ENCODE measurements around the gene MYOM1. TPM values are rescaled to one million over a fixed set of nuclear protein-coding genes. Genes with fewer than 3 reads are reported as not detected.

Gene MYOM1
- total and polyA plus RNA-seq, 2 donors (not counting 3 experiments of a cell fraction or from before 2014, with no cell fraction given) = 0.08 TPM; not detected in 1

- H3K36me3 ChIP-seq (ENCODE audit: control insufficient read depth in 2 of 2, extremely low read depth in 1 of 2, insufficient read depth in 2 of 2, low read length in 2 of 2) = no peaks in the 10 kb centered on the region
- H3K4me3 ChIP-seq (replicated peaks in 1 of 3; ENCODE audit: insufficient read depth in 1 of 3, low read depth in 1 of 3, low read length in 3 of 3) = no peak overlapping the region
- TF ChIP-seq EZH2 (IDR thresholded peaks at IDR 0.05; ENCODE audit: borderline replicate concordance, low read depth, low read length, severe bottlenecking) = no peak
- TF ChIP-seq MAX (IDR thresholded peaks at IDR 0.05; ENCODE audit: insufficient read depth, insufficient read length) = no peak
- TF ChIP-seq FOS (IDR thresholded peaks at IDR 0.05; ENCODE audit: borderline replicate concordance, insufficient read depth, low read length) = no peak
- no peak for TF ChIP-seq JUN (IDR thresholded peaks at IDR 0.05; ENCODE audit: borderline replicate concordance, insufficient read depth, insufficient read length, low read depth)
- TF ChIP-seq CTCF (IDR thresholded peaks at IDR 0.05; ENCODE audit: extremely low read depth in 1 of 2, insufficient read depth in 1 of 2, low read depth in 1 of 2, low read length in 2 of 2) = no peak
- TF ChIP-seq MYC (IDR thresholded peaks at IDR 0.05; ENCODE audit: low read depth, low read length) = no peak
- no peak for TF ChIP-seq POLR2AphosphoS5 (IDR thresholded peaks at IDR 0.05; ENCODE audit: insufficient read depth, low read depth, low read length)
- no peak for TF ChIP-seq GATA2 (IDR thresholded peaks at IDR 0.05; ENCODE audit: insufficient read depth, insufficient read length, low read depth, low read length)
- no peak for TF ChIP-seq POLR2A (IDR thresholded peaks at IDR 0.05; ENCODE audit: low read depth, low read length)
- intact Hi-C loops (cut with micrococcal nuclease) = no loop called here
- H3K4me2 ChIP-seq (ENCODE audit: insufficient read depth, low read length) = no peak overlapping the region
- no peak overlapping the region for H3K9ac ChIP-seq (replicated peaks; ENCODE audit: extremely low read depth, insufficient read depth, low read length)
- H3K9me3 ChIP-seq (replicated peaks; ENCODE audit: control insufficient read depth, insufficient read depth, low read length) = no peaks in the 10 kb centered on the region
- CTCF ChIA-PET = interaction anchor here (0.9 kb wide), 1 partner anchor 72 kb away, joined by 3 read pairs; no protein-coding TSS in a partner anchor
- no TSS peak for BruUV-seq (replicated peaks)
- POLR2A ChIA-PET = no interaction called here
- no peak for DNase-seq (ENCODE audit: low read depth, low spot score)
- dilution Hi-C loops (cut with MboI; ENCODE audit: extremely low pct_ligation_motif_present, low sequenced_read_pairs) = no loop called here
- no peaks in the 10 kb centered on the region for H3K79me2 ChIP-seq (ENCODE audit: control insufficient read depth, insufficient read depth, low read length)
- peaks cover 0 to 7% of the 10 kb centered on the region in 2 experiments for H3K27me3 ChIP-seq (ENCODE audit: control insufficient read depth in 2 of 2, insufficient read depth in 2 of 2, low read length in 2 of 2)
- no peak overlapping the region for H3K27ac ChIP-seq (ENCODE audit: insufficient read depth, low read depth, low read length)
- FAIRE-seq = no peak
- no peaks in the 10 kb centered on the region for H4K20me1 ChIP-seq (replicated peaks; ENCODE audit: control insufficient read depth, extremely low read depth, insufficient read depth, low read length)
- no peaks in the 10 kb centered on the region for H3K4me1 ChIP-seq (ENCODE audit: control insufficient read depth, extremely low read depth, insufficient read depth, low read length)
- no peaks in the 10 kb centered on the region for H3K9me1 ChIP-seq (replicated peaks; ENCODE audit: control insufficient read depth, extremely low read depth, insufficient read depth, low read length)
- no peak overlapping the region for H2AFZ ChIP-seq (ENCODE audit: low read depth, low read length)
Observed at GRCh38 chr18:3135536-3135935, 84.2 kb downstream of the MYOM1 start.
